Skeletal muscle cell (primary cell): ENCODE results near the gene PAPPA.

Experiments used
- DNase-seq: peaks from one replicate; pipeline ENCODE4 v3.0.0-alpha.2; 2010; ENCODE audit warnings: low read depth
- H3K4me3 ChIP-seq: 2 replicates; pipeline ENCODE4 v1.5.1; 2011; ENCODE audit warnings: low read depth, mild to moderate bottlenecking, control low read depth, low read length, moderate library complexity

Gene PAPPA

DNA sequence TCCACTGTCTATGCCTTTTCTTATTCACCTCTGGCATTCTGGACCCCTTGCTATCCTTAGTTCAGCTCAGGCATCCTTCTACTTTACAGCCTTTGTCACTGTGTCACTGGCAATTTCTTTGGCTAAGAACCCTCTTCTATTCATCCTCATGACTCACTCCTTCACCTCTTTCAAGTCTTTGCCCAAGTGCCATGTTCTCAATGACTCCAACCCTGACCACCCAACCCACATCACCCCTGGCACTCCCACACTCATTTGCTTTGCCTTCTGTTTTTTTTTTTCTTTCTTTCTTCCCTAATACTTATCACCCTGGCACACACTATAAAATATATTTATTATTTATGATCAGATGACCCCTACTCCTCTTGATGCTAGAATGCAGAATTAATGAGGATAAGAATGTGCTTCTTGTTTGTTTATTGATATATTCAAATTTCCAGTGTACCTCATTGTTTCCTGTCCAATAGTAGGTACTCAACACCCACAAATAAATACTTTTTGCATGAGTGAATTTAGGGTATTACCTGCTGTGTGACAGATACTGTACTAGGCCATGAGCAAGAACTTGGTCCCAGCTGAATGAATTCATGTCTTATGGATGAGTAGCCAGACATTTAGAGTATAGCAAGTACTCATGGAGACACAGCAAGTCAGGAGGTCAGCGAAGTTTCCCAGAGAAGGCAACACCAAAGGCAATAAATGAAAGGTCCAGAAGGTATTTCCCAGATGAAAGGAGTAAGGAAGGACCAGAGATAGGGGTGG lies 236.1 kb downstream of the PAPPA start:
- no peak for DNase-seq
- no peak overlapping the region for H3K4me3 ChIP-seq

DNA sequence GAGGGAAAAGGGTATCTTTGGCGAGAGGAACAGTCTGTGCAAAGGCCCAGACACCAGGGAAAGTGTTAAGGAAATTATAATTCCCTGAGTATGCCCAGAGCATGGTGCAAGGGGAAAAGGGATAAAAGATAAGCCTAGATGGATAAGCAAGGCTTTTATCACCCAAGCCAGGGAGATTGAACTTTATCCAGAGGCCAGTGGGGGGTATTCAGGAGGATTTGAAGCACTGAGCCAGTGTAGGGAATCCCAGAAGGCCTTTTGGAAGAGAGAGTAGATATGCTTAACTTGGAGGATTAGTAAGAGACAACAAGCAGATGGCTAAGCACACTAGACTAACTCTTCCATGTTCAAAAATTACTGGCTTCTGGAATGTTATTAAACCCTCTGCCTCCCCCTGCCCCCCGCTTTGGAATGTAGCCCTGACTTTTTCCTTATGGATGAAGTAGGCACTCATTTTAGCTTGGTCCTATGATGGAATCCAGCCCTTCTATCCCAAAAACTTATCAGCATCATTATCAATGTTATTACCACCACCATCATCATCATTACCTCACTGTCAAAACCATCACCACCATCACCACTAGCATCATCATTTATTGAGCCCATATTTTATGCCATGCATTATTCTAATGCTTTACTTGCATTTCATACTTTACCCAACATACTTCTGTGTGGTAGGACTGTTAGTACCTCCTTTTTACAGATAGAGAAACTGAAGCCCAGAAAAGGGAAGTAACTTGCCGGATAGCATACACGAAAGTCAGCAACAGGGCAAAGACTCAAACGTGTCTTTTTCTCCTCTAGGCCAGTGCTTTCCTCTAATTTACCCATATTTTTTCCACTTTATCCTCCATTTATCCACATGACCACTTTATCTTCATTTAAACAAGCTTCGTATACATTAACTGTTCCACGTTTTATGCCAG lies 237.0 kb downstream of the PAPPA start:
- no peak for DNase-seq
- H3K4me3 ChIP-seq = no peak overlapping the region

DNA sequence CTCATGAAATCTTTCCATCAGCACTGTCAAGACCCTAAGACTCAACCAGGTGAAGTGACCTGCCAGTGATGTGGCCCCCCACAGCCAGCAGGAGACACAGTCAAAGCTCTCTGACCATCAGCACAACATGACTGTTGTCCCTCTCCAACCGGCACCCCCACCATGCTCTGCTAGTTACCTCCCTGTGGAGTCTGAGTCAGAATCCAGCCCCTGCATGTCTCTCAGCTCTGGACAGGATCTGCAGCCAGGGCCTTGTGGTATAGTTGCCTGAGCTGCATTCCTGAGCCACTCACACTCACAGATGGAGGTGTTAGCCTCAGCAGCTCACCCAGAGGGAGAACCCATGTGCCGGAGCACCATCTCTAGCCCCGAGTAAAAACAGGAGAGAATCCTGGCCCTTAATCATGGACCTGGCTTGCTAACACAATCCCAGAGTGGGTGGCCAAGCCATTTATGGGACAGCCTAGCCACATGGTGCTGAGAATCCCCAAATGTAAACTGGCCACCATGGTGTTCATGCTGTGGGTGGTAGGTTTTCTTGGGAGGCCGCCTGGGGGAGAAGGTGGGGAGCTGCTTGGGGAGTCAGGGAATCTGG lies 237.8 kb downstream of the PAPPA start:
- peak; percentile 41 for DNase-seq
- H3K4me3 ChIP-seq = no peak overlapping the region

GRCh38 chr9:116393198-116393597 lies 239.6 kb downstream of the PAPPA start:
- no peak for DNase-seq
- H3K4me3 ChIP-seq = no peak overlapping the region

DNA sequence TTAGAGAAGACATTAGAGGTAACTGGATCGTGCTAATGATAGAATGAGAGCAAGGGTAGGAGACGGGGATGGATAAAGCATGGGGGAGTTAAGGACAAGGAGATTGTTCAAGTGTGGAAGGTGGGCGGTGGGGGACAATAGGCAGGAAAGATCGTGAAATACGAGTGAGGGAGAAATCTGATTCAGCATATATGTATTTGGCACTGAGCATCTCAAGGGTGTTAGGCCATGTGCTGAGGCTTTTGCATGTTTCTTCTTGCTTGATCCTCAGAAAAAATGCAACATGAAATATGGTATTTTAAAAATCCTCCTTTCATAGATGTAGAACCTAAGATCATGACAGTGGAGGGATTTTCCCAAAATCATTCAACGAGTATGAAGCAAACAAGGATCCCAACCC lies 240.5 kb downstream of the PAPPA start:
- H3K4me3 ChIP-seq = no peak overlapping the region
- DNase-seq = no peak

GRCh38 chr9:116394894-116395698 lies 241.5 kb downstream of the PAPPA start:
- no peak for DNase-seq
- no peak overlapping the region for H3K4me3 ChIP-seq

- no peak overlapping the region for H3K4me3 ChIP-seq
- DNase-seq = no peak
Measured at GRCh38 chr9:116395699-116396037, 242.1 kb downstream of the PAPPA start.

GRCh38 chr9:116403171-116403570 lies 249.6 kb downstream of the PAPPA start:
- no peak for DNase-seq
- no peak overlapping the region for H3K4me3 ChIP-seq

GRCh38 chr9:116404228-116404627 lies 250.6 kb downstream of the PAPPA start:
- DNase-seq = no peak
- H3K4me3 ChIP-seq = no peak overlapping the region

DNA sequence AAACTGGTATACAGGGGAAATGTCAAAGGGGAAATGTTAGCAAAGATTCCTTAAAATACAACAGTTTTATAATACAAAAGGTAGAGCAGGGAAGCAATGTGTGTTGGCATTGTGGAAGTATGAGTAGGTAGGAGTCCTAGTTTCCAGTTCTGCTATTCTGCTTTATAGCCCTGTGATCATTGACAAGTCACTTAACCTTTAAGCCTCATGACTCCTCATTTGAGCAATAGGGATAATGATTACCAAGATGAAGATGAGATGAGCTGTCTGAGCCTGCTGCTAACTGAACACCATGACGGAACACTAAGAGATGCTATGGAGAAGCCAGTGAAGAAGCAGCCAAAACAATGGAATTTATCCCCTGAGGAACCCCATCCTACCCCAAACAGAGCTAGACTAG lies 251.7 kb downstream of the PAPPA start:
- H3K4me3 ChIP-seq = no peak overlapping the region
- no peak for DNase-seq

- H3K4me3 ChIP-seq = no peak overlapping the region
- DNase-seq = no peak
Measured at GRCh38 chr9:116406469-116406868, 252.9 kb downstream of the PAPPA start.

- no peak for DNase-seq
- no peak overlapping the region for H3K4me3 ChIP-seq
Measured at GRCh38 chr9:116409129-116409528, 255.5 kb downstream of the PAPPA start.

- DNase-seq = no peak
- no peak overlapping the region for H3K4me3 ChIP-seq
Measured at GRCh38 chr9:116409638-116410037, 256.0 kb downstream of the PAPPA start.

GRCh38 chr9:116411506-116411905 lies 257.9 kb downstream of the PAPPA start:
- no peak for DNase-seq
- no peak overlapping the region for H3K4me3 ChIP-seq

DNA sequence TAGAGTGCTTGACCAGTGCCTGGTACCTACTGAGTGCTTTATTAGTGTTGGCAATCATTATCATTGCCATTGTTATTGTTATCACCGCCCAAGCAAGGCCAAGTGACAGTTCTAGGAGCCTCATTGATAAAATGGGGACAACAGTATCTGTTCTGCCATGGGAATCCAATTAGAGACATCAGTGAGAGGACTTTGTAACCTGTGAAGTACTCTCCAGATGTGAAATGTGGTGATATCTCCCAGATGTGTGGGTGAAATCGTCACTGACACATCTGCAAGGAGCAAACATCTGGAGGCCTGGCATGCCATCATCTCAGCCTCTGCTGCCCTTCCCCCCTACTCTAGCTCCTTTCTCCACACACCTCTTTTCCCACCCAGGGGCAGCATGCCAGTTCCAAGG lies 260.8 kb downstream of the PAPPA start:
- DNase-seq = no peak
- H3K4me3 ChIP-seq = no peak overlapping the region

GRCh38 chr9:116416421-116416820 lies 262.8 kb downstream of the PAPPA start:
- no peak for DNase-seq

DNA sequence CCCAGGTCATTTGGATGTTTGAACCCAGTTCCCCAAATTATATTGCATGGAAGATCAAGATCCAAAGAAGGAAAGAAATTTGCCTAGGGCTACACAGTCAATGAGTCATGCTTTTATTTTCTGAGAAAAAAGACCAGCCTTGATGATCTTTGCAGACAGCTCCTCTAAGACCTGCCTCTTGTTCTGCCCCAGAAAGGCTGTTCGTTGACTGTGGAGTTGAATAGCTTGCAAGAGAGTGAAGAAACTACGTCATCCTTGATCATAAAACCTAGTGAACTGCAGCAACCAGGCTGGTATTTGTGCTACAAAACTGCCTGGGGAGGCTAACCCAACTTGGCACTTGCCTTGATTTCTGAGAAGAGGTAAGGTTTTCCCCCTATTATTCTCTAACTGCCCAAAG lies 263.9 kb downstream of the PAPPA start:
- H3K4me3 ChIP-seq = no peak overlapping the region
- peak; percentile 39 for DNase-seq

More at GRCh38 chr9:116416421-116416820, 262.8 kb downstream of the PAPPA start:
- H3K4me3 ChIP-seq = no peak overlapping the region

DNA sequence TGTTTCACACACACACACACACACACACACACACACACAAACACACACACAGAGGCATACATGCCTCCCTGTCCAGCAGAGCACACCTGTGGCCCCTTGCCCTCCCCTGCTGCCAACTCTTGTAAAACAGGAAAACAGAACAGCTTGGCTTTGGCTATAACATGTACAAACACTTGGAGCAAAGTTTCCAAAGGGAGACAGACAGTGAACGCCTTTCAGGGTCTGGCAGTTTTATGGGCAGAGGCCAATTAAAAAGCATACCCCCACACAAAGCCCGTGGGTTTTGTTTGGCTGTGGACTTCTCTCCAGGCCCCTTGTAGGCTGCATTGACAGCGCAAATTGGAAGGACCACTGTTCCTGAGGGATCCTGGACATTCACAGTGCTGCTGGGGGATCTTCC lies 265.6 kb downstream of the PAPPA start:
- H3K4me3 ChIP-seq = no peak overlapping the region
- DNase-seq = no peak

- H3K4me3 ChIP-seq = no peak overlapping the region
- peak; percentile 44 for DNase-seq
Measured at GRCh38 chr9:116420993-116421538, 267.5 kb downstream of the PAPPA start.
